PC-3 (cell line): Measurements from ENCODE around the gene MYO5C. TPM values are rescaled to one million over a fixed set of nuclear protein-coding genes. Genes with fewer than 3 reads are reported as not detected.

Source experiments
- ATAC-seq: fragments of 200-7000 bp; cut with Tn5 transposase; 2 replicates; pipeline ENCODE4 v1.9.1; 2020; ENCODE audit warnings: mild to moderate bottlenecking, moderate library complexity
- BruUV-seq: library from RNA; stranded (reverse); fragments of 400-500 nt; replicated peaks from 2 replicates; lab custom pipeline; 2021; lab: Mats Ljungman, UMichigan
- CTCF ChIA-PET: fragments of 300-600 bp; sonication (Branson Sonifier 250); formaldehyde crosslinking; loops from one replicate; lab custom pipeline; 2022; ENCODE audit warnings: antibody characterized with exemption; lab: Charles Lee
- POLR2A ChIA-PET: fragments of 300-600 bp; sonication (Branson Sonifier 250); formaldehyde crosslinking; loops from one replicate; lab custom pipeline; 2022; ENCODE audit warnings: antibody characterized with exemption; ENCODE audit not compliant: unreplicated experiment; lab: Charles Lee
- DNase-seq: peaks from one replicate; pipeline ENCODE4 v3.0.0-alpha.2; 2015
- H2AFZ ChIP-seq: fragments of 300-600 bp; sonication (generic); 2 replicates; pipeline ENCODE4 v1.6.0; 2016; ENCODE audit warnings: antibody characterized with exemption, low read length
- H3F3A ChIP-seq: fragments of 300-600 bp; sonication (generic); one replicate; pipeline ENCODE4 v1.6.0; 2017; ENCODE audit warnings: antibody characterized with exemption, low read length, control low read depth, mild to moderate bottlenecking; ENCODE audit not compliant: unreplicated experiment
- H3K27ac ChIP-seq: fragments of 300-600 bp; sonication (generic); 2 replicates; pipeline ENCODE4 v1.5.1; 2016; ENCODE audit warnings: mild to moderate bottlenecking, low read length
- H3K27me3 ChIP-seq: fragments of 300-600 bp; sonication (generic); 2 replicates; pipeline ENCODE4 v1.6.1; 2016; ENCODE audit warnings: low read length, mixed read lengths
- H3K36me3 ChIP-seq: fragments of 300-600 bp; sonication (generic); 2 replicates; pipeline ENCODE4 v1.6.1; 2016; ENCODE audit warnings: low read depth, mixed run types, low read length, mixed read lengths
- H3K4me1 ChIP-seq: fragments of 300-600 bp; sonication (generic); 2 replicates; pipeline ENCODE4 v1.5.1; 2016; ENCODE audit warnings: low read length; ENCODE audit not compliant: insufficient read depth
- H3K4me2 ChIP-seq: fragments of 300-600 bp; sonication (generic); 2 replicates; pipeline ENCODE4 v1.6.0; 2016; ENCODE audit warnings: low read length
- H3K4me3 ChIP-seq: fragments of 300-600 bp; sonication (generic); 2 replicates; pipeline ENCODE4 v1.5.1; 2016; ENCODE audit warnings: mild to moderate bottlenecking, low read length, mixed read lengths
- H3K79me2 ChIP-seq: fragments of 300-600 bp; sonication (generic); 2 replicates; pipeline ENCODE4 v1.6.1; 2017; ENCODE audit warnings: low read length, mixed read lengths
- H3K9ac ChIP-seq: fragments of 300-600 bp; sonication (generic); 2 replicates; pipeline ENCODE4 v1.6.0; 2016; ENCODE audit warnings: mild to moderate bottlenecking, low read length
- H3K9me2 ChIP-seq: fragments of 300-600 bp; sonication (generic); replicated peaks from 2 replicates; pipeline ENCODE4 v1.6.1; 2016; ENCODE audit warnings: mixed run types, low read length, mixed read lengths
- H3K9me3 ChIP-seq: fragments of 300-600 bp; sonication (generic); 2 replicates; pipeline ENCODE4 v1.6.1; 2016; ENCODE audit warnings: low read length, mixed read lengths
- H4K20me1 ChIP-seq: fragments of 300-600 bp; sonication (generic); 2 replicates; pipeline ENCODE4 v1.6.1; 2016; ENCODE audit warnings: low read length, mixed read lengths
- CTCF ChIP-seq: fragments of 300-600 bp; sonication (generic); conservative IDR thresholded peaks from 2 replicates; pipeline ENCODE4 v1.5.1; 2017; ENCODE audit warnings: antibody characterized with exemption, low read depth, mild to moderate bottlenecking, low read length
- EZH2 ChIP-seq: fragments of 300-600 bp; sonication (generic); IDR thresholded peaks from one replicate; pipeline ENCODE4 v1.6.1; 2017; ENCODE audit warnings: antibody characterized with exemption, mild to moderate bottlenecking, low read length; ENCODE audit not compliant: unreplicated experiment
- EZH2phosphoT487 ChIP-seq: fragments of 300-600 bp; sonication (generic); IDR thresholded peaks from 2 replicates; pipeline ENCODE4 v1.6.1; 2018; ENCODE audit warnings: mild to moderate bottlenecking, antibody characterized with exemption, low read length, borderline replicate concordance
- intact Hi-C: fragments of 100-400 bp; cut with micrococcal nuclease; formaldehyde crosslinking; loops from 2 replicates; pipeline ENCODE4 v1.9.0; 2023
- total RNA-seq: library from RNA; depleted of rRNA; stranded (reverse); fragments of >200 nt; gene quantifications from 2 replicates; pipeline ENCODE4 v1.2.3, GENCODE V29; 2014

MYO5C gene
- total RNA-seq, 1 experiment from 2014 or later = 17.7 TPM

DNA sequence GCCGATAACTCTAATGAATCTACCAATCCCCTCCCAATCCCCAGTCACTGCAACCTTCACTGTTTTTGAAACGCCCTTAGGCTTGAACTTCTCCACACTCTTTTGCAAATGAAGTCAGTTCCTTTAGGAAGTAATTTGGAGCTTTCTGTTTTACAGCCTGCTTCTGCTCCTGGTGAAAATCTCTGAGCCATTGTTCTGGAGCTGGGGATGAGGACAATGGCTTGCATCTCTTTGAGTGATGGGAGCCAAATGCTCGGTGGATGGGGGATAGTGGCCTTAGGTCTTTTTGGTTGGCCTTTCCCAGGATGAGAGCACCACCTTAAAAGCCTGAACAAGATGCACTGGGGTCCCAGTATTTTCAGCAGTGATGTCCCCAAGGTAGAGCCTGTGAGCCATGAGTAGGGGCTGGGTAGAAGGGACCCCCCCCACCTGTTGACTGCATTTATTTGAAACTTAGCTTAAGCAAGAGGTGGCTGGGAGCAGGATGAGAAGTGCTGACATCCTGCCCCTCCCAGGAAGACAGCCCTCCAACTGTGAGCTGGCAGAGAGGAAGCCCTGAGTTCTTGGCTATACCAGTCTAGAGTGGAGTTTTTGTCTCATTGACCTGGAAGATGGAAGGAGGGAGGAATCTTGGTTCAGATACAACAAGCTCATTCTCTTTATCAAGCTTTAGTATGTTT lies 7.6 kb upstream of the MYO5C start:
- peaks cover 26% of the 10 kb centered on the region for H3K4me1 ChIP-seq
- no peaks in the 10 kb centered on the region for H3K9me3 ChIP-seq
- H3F3A ChIP-seq = no peaks in the 10 kb centered on the region
- DNase-seq = no peak
- intact Hi-C loops = no loop called here
- H3K4me3 ChIP-seq = no peak overlapping the region
- H3K9me2 ChIP-seq = no peaks in the 10 kb centered on the region
- ChIA-PET CTCF (no interaction called here), POLR2A (no interaction called here)
- no peak overlapping the region for H3K27ac ChIP-seq
- H2AFZ ChIP-seq = no peak overlapping the region
- H3K79me2 ChIP-seq = no peaks in the 10 kb centered on the region
- no peaks in the 10 kb centered on the region for H4K20me1 ChIP-seq
- H3K4me2 ChIP-seq = no peak overlapping the region
- H3K36me3 ChIP-seq = no peaks in the 10 kb centered on the region
- no peak for TF ChIP-seq CTCF
- TF ChIP-seq EZH2 = no peak
- TF ChIP-seq EZH2phosphoT487 = no peak
- BruUV-seq = no TSS peak
- no peak for ATAC-seq
- no peak overlapping the region for H3K9ac ChIP-seq
- H3K27me3 ChIP-seq = no peaks in the 10 kb centered on the region

- ChIA-PET CTCF (no interaction called here), POLR2A (no interaction called here)
- Histone ChIP-seq H3K4me3 (no peak overlapping the region), H3K27ac (no peak overlapping the region), H3K79me2 (no peaks in the 10 kb centered on the region), H4K20me1 (no peaks in the 10 kb centered on the region), H3K9me2 (no peaks in the 10 kb centered on the region), H2AFZ (no peak overlapping the region), H3K9me3 (no peaks in the 10 kb centered on the region), H3K36me3 (no peaks in the 10 kb centered on the region), H3K4me2 (no peak overlapping the region), H3F3A (no peaks in the 10 kb centered on the region), H3K27me3 (no peaks in the 10 kb centered on the region), H3K4me1 (peaks cover 16% of the 10 kb centered on the region), H3K9ac (no peak overlapping the region)
- no TSS peak for BruUV-seq
- intact Hi-C loops = no loop called here
- DNase-seq (no peak), ATAC-seq (no peak)
- TF ChIP-seq EZH2 = no peak
- TF ChIP-seq EZH2phosphoT487 = no peak
- no peak for TF ChIP-seq CTCF
These were observed 5.8 kb upstream of the MYO5C start for GRCh38 chr15:52301265-52301847.

- H3K36me3 ChIP-seq = no peaks in the 10 kb centered on the region
- ATAC-seq (peak; percentile 21), DNase-seq (peak; percentile 4)
- TSS peak; percentile 54 for BruUV-seq
- no peaks in the 10 kb centered on the region for H3K27me3 ChIP-seq
- peaks cover 36% of the 10 kb centered on the region for H3K4me1 ChIP-seq
- CTCF ChIA-PET = interaction anchor here (0.6 kb wide), 1 partner anchor 11 kb away, joined by 17 read pairs; no protein-coding TSS in a partner anchor
- H2AFZ ChIP-seq = peak overlapping the region; percentile 76; the same call in 1 of the 2 replicates
- no peaks in the 10 kb centered on the region for H3F3A ChIP-seq
- peak overlapping the region; percentile 97 for H3K4me2 ChIP-seq
- POLR2A ChIA-PET = interaction anchor here (0.7 kb wide), 1 partner anchor 33 kb away, joined by 6 read pairs; no protein-coding TSS in a partner anchor
- H3K27ac ChIP-seq = peak overlapping the region; percentile 51
- H3K9me3 ChIP-seq = no peaks in the 10 kb centered on the region
- peak overlapping the region; percentile 88 for H3K9ac ChIP-seq
- intact Hi-C loops = no loop called here
- H3K9me2 ChIP-seq = no peaks in the 10 kb centered on the region
- peak overlapping the region; percentile 90 for H3K4me3 ChIP-seq
- peaks cover 53% of the 10 kb centered on the region for H3K79me2 ChIP-seq
- no peak for TF ChIP-seq EZH2
- no peak for TF ChIP-seq CTCF
- no peak for TF ChIP-seq EZH2phosphoT487
- H4K20me1 ChIP-seq = no peaks in the 10 kb centered on the region
These were observed 653 bp downstream of the MYO5C start for GRCh38 chr15:52294881-52295420.
